ENCODE data around the gene STOML2.

Gene STOML2

GRCh38 chr9:35106343-35106730 lies 3.4 kb upstream of the STOML2 start:
- no peak for DNase-seq (ENCODE audit: low read depth)
- no peak for TF ChIP-seq CTCF (IDR thresholded peaks at IDR 0.05; ENCODE audit: insufficient read depth, low read depth, low read length, missing control alignments)
- no peak overlapping the region for H3K4me3 ChIP-seq (ENCODE audit: low read depth, low read length)

GRCh38 chr9:35105571-35106342 lies 2.8 kb upstream of the STOML2 start:
- no peak overlapping the region for H3K4me3 ChIP-seq (ENCODE audit: low read depth, low read length)
- TF ChIP-seq CTCF (IDR thresholded peaks at IDR 0.05; ENCODE audit: insufficient read depth, low read depth, low read length, missing control alignments): no peak
- no peak for DNase-seq (ENCODE audit: low read depth)

- DNase-seq (ENCODE audit: low read depth): no peak
- H3K4me3 ChIP-seq (ENCODE audit: low read depth, low read length): no peak overlapping the region
- TF ChIP-seq CTCF (IDR thresholded peaks at IDR 0.05; ENCODE audit: insufficient read depth, low read depth, low read length, missing control alignments): no peak
These were observed 2.2 kb upstream of the STOML2 start for GRCh38 chr9:35105126-35105525.

- TF ChIP-seq CTCF (IDR thresholded peaks at IDR 0.05; ENCODE audit: insufficient read depth, low read depth, low read length, missing control alignments): no peak
- no peak for DNase-seq (ENCODE audit: low read depth)
- no peak overlapping the region for H3K4me3 ChIP-seq (ENCODE audit: low read depth, low read length)
These were observed 1.7 kb upstream of the STOML2 start for GRCh38 chr9:35104586-35104985.

- no peak for DNase-seq (ENCODE audit: low read depth)
- peak overlapping the region; percentile 57 for H3K4me3 ChIP-seq (ENCODE audit: low read depth, low read length)
- TF ChIP-seq CTCF (IDR thresholded peaks at IDR 0.05; ENCODE audit: insufficient read depth, low read depth, low read length, missing control alignments): no peak
These were observed 795 bp upstream of the STOML2 start for GRCh38 chr9:35103660-35104191.

GRCh38 chr9:35102465-35102768 lies 514 bp downstream of the STOML2 start:
- peak overlapping the region; percentile 81 for H3K4me3 ChIP-seq (ENCODE audit: low read depth, low read length)
- no peak for TF ChIP-seq CTCF (IDR thresholded peaks at IDR 0.05; ENCODE audit: insufficient read depth, low read depth, low read length, missing control alignments)
- no peak for DNase-seq (ENCODE audit: low read depth)

- TF ChIP-seq CTCF (IDR thresholded peaks at IDR 0.05; ENCODE audit: insufficient read depth, low read depth, low read length, missing control alignments): no peak
- DNase-seq (ENCODE audit: low read depth): no peak
- no peak overlapping the region for H3K4me3 ChIP-seq (ENCODE audit: low read depth, low read length)
These were observed 5.4 kb downstream of the STOML2 start for GRCh38 chr9:35097573-35097972.

Data from GM12865 (cell line).